Measurements from ENCODE around the gene PBLD. TPM values are rescaled to one million over a fixed set of nuclear protein-coding genes. Genes with fewer than 3 reads are reported as not detected.
"Not testable (repeated sequence)": the region's sequence is repeated elsewhere in the genome, so short reads cannot be mapped to it uniquely, and the experiment has no call there.

PBLD gene
- total RNA-seq, 1 donor from 2014 or later, result 5.0 TPM

DNA sequence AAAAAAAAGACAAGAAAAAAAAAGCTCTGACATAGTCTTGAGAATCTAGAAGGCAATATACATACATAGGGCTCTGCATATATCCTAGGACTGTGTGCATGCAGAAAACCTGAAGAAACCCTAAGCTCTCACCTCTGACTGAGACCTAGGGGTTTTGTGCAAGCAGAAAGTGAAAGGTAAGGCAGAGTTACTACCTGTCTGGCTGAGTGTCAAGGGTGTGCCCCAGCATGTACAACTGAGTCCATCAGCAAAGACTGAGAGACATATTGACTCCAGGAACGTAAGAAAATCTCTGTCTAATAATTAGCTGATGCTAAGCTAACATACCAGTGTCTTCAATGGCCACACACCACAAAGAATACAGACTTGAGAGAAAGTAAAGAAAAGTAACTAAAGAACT is 17.1 kb downstream of the PBLD start:
- Mint-ChIP-seq H3K4me3 (no peak overlapping the region), H3K4me1 (no peaks in the 10 kb centered on the region), H3K9me3 (peaks cover 9% of the 10 kb centered on the region), H3K36me3 (ENCODE audit: low read depth) (peaks cover 12% of the 10 kb centered on the region), H3K27ac (ENCODE audit: unreplicated experiment) (no peak overlapping the region), H3K27me3 (ENCODE audit: low read depth) (no peaks in the 10 kb centered on the region)
- TF ChIP-seq, protein P1, sequence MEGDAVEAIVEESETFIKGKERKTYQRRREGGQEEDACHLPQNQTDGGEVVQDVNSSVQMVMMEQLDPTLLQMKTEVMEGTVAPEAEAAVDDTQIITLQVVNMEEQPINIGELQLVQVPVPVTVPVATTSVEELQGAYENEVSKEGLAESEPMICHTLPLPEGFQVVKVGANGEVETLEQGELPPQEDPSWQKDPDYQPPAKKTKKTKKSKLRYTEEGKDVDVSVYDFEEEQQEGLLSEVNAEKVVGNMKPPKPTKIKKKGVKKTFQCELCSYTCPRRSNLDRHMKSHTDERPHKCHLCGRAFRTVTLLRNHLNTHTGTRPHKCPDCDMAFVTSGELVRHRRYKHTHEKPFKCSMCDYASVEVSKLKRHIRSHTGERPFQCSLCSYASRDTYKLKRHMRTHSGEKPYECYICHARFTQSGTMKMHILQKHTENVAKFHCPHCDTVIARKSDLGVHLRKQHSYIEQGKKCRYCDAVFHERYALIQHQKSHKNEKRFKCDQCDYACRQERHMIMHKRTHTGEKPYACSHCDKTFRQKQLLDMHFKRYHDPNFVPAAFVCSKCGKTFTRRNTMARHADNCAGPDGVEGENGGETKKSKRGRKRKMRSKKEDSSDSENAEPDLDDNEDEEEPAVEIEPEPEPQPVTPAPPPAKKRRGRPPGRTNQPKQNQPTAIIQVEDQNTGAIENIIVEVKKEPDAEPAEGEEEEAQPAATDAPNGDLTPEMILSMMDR (conservative IDR thresholded peaks at IDR 0.05), result no peak
- DNase-seq (ENCODE audit: low read depth, low spot score), result no peak

DNA sequence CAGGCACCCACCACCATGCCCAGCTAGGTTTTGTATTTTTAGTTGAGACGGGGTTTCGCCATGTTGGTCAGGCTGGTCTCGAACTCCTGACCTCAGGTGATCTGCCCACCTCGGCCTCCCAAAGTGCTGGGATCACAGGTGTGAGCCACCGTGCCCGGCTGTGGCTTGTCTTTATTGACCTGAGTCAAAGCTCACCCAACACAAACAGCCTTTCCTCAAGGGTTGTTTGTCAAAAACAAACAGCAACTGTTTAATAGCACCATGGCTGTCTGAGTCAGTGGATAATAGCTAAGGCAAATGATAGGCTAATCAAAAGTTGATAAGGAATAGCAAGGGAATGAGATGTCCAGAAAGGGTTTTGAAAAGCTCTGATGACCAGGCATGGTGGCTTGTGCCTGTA is 17.8 kb downstream of the PBLD start:
- H3K4me3 Mint-ChIP-seq; H3K9me3 Mint-ChIP-seq; H3K4me1 Mint-ChIP-seq; H3K27ac Mint-ChIP-seq (ENCODE audit: unreplicated experiment); DNase-seq (ENCODE audit: low read depth, low spot score); H3K27me3 Mint-ChIP-seq (ENCODE audit: low read depth): not testable (repeated sequence)
- H3K36me3 Mint-ChIP-seq (ENCODE audit: low read depth), result peaks cover 12% of the 10 kb centered on the region

DNA sequence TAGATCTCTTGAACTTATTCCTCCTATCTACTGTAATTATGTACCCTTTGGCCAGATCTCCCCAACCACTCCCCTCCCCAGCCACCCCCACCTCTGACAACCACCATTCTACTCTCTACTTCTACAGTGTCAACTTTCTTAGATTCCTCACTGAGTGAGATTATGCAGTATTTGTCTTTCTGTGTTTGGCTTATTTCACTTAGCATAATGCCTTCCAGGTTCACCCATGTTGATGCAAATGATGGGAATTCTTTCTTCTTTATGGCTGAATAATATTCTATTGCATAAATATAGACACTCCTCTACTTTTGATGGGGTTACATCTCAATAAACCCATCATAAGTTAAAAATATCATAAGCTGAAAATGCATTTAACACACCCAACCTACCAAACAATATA is 22.2 kb downstream of the PBLD start:
- Mint-ChIP-seq H3K27me3 (ENCODE audit: low read depth) (no peaks in the 10 kb centered on the region), H3K9me3 (peaks cover 2% of the 10 kb centered on the region), H3K27ac (ENCODE audit: unreplicated experiment) (no peak overlapping the region), H3K4me1 (no peaks in the 10 kb centered on the region), H3K4me3 (no peak overlapping the region), H3K36me3 (ENCODE audit: low read depth) (no peaks in the 10 kb centered on the region)
- TF ChIP-seq, protein P1 (conservative IDR thresholded peaks at IDR 0.05), result no peak
- DNase-seq (ENCODE audit: low read depth, low spot score), result no peak

DNA sequence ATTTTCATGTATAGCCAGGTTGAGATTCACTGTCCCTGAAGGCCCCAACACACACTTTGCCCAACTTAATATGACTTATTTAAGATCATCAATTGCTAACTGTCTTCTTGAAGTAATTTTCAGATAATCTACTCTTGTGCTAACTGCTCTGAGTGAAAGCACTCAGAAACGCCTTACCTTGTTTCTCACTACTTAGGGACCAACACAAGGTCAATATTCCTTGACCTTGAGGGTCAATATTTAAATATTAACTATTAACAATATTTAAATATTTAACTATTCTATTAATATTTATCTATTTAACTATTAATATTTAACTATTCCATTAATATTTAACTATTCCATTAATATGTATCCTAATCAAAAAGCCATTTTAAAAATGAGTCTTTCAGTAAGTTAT is 26.9 kb downstream of the PBLD start:
- H3K27ac Mint-ChIP-seq (ENCODE audit: unreplicated experiment), result no peak overlapping the region

GRCh38 chr10:68303849-68304412 is 28.8 kb downstream of the PBLD start:
- H3K4me3 Mint-ChIP-seq, result no peak overlapping the region
- H3K36me3 Mint-ChIP-seq (ENCODE audit: low read depth), result no peaks in the 10 kb centered on the region
- no peaks in the 10 kb centered on the region for H3K9me3 Mint-ChIP-seq
- H3K27ac Mint-ChIP-seq (ENCODE audit: unreplicated experiment), result no peak overlapping the region
- no peak for DNase-seq (ENCODE audit: low read depth, low spot score)
- no peaks in the 10 kb centered on the region for H3K27me3 Mint-ChIP-seq (ENCODE audit: low read depth)
- H3K4me1 Mint-ChIP-seq, result peaks cover 3% of the 10 kb centered on the region
- TF ChIP-seq, protein P1 (conservative IDR thresholded peaks at IDR 0.05), result no peak

More for the DNA sequence above, 26.9 kb downstream of the PBLD start:
- H3K9me3 Mint-ChIP-seq, result no peaks in the 10 kb centered on the region
- no peak for DNase-seq (ENCODE audit: low read depth, low spot score)
- peaks cover 3% of the 10 kb centered on the region for H3K4me1 Mint-ChIP-seq
- H3K27me3 Mint-ChIP-seq (ENCODE audit: low read depth), result no peaks in the 10 kb centered on the region
- no peak overlapping the region for H3K4me3 Mint-ChIP-seq
- TF ChIP-seq, protein P1 (conservative IDR thresholded peaks at IDR 0.05), result no peak
- H3K36me3 Mint-ChIP-seq (ENCODE audit: low read depth), result no peaks in the 10 kb centered on the region

DNA sequence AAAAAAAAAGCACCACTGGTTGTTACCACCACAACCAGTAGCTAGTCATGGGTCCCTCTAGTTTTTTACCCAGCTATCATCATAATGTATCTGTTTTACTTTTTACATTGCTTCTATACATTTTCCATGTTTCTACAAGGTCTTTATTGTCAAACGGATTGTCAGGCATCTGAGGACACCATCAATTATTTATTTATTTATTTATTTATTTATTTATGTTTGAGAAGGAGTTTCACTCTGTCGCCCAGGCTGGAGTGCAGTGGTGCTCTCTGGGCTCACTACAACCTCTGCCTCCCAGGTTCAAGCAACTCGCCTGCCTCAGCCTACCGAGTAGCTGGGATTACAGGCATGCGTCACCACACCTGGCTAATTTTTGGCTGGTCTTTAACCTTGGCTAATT is 29.9 kb downstream of the PBLD start:
- Mint-ChIP-seq H3K36me3 (ENCODE audit: low read depth) (no peaks in the 10 kb centered on the region), H3K4me1 (peaks cover 3% of the 10 kb centered on the region), H3K27me3 (ENCODE audit: low read depth) (no peaks in the 10 kb centered on the region)

More for the DNA sequence above, 29.9 kb downstream of the PBLD start:
- DNase-seq (ENCODE audit: low read depth, low spot score), result no peak
- Mint-ChIP-seq H3K27ac (ENCODE audit: unreplicated experiment) (no peak overlapping the region), H3K9me3 (no peaks in the 10 kb centered on the region), H3K4me3 (no peak overlapping the region)
- TF ChIP-seq, protein P1 (conservative IDR thresholded peaks at IDR 0.05), result no peak

Measured in neural crest cell (in vitro differentiated cells).